Measurements from ENCODE around the gene CS.

DNA sequence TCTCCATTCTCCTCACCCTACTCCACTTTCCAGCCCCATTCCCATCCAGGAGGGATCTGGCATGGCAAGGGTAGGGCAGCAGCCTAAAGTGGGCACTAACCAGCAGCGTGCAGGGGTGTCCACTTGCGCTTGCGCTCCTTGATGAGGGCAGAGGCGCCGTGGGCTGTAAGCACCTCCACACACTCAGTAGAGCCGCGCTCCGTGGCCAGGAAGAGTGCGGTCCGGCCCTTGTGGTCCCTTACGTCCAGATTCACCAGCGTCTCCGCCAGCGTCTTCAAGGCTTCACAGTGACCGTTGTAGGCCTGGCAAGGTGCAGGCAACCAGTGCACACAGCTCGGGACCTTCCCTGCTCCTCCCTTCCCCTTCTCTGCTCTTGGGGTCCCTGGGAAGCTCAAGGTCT, 52.2 kb downstream of the CS start:
- TF ChIP-seq GATA3 (IDR thresholded peaks at IDR 0.05; ENCODE audit: low read depth, low read length) (no peak), GATA2 (IDR thresholded peaks at IDR 0.05; ENCODE audit: low read depth, low read length) (no peak)
